Hepatocyte (in vitro differentiated cells): ENCODE results near the gene MMP15. TPM values are rescaled to one million over a fixed set of nuclear protein-coding genes. Genes with fewer than 3 reads are reported as not detected.

Experiments
- DNase-seq: peaks from one replicate; pipeline ENCODE4 v3.0.0-alpha.2; 2016; ENCODE audit warnings: low spot score
- H2AFZ ChIP-seq: fragments of 200-600 bp; sonication (generic); 2 replicates; pipeline ENCODE4 v1.6.0; 2016; ENCODE audit warnings: antibody characterized with exemption, mild to moderate bottlenecking
- H3K27ac ChIP-seq: fragments of 200-600 bp; sonication (generic); 2 replicates; pipeline ENCODE4 v1.5.1; 2016; ENCODE audit warnings: mild to moderate bottlenecking
- H3K27me3 ChIP-seq: fragments of 200-600 bp; sonication (generic); 2 replicates; pipeline ENCODE4 v1.6.1; 2016
- H3K36me3 ChIP-seq: fragments of 200-600 bp; sonication (generic); replicated peaks from 2 replicates; pipeline ENCODE4 v1.5.1; 2016; ENCODE audit warnings: low read depth; ENCODE audit not compliant: insufficient read depth
- H3K4me1 ChIP-seq: fragments of 200-600 bp; sonication (generic); 2 replicates; pipeline ENCODE4 v1.5.1; 2016; ENCODE audit warnings: mild to moderate bottlenecking, moderate library complexity; ENCODE audit not compliant: insufficient read depth
- H3K4me2 ChIP-seq: fragments of 200-600 bp; sonication (generic); 2 replicates; pipeline ENCODE4 v1.6.0; 2016
- H3K4me3 ChIP-seq: fragments of 200-600 bp; sonication (generic); 2 replicates; pipeline ENCODE4 v1.5.1; 2016; ENCODE audit warnings: mild to moderate bottlenecking
- H3K79me2 ChIP-seq: fragments of 200-600 bp; sonication (generic); 2 replicates; pipeline ENCODE4 v1.6.0; 2017; ENCODE audit warnings: mild to moderate bottlenecking
- H3K9me2 ChIP-seq: fragments of 200-600 bp; sonication (generic); replicated peaks from 2 replicates; pipeline ENCODE4 v1.6.0; 2017; ENCODE audit warnings: mild to moderate bottlenecking; ENCODE audit not compliant: insufficient read depth
- H3K9me3 ChIP-seq: fragments of 200-600 bp; sonication (generic); 2 replicates; pipeline ENCODE4 v1.5.1; 2016; ENCODE audit warnings: low read depth, mild to moderate bottlenecking
- H4K20me1 ChIP-seq: fragments of 200-600 bp; sonication (generic); 2 replicates; pipeline ENCODE4 v1.6.0; 2016; ENCODE audit warnings: mild to moderate bottlenecking; ENCODE audit not compliant: insufficient read depth, poor library complexity, severe bottlenecking
- EZH2 ChIP-seq: fragments of 200-600 bp; sonication (generic); IDR thresholded peaks from 2 replicates; pipeline ENCODE4 v1.6.1; 2016; ENCODE audit warnings: antibody characterized with exemption, mild to moderate bottlenecking, borderline replicate concordance
- EZH2phosphoT487 ChIP-seq: fragments of 200-600 bp; sonication (generic); IDR thresholded peaks from one replicate; pipeline ENCODE4 v1.6.1; 2018; ENCODE audit warnings: antibody characterized with exemption, mild to moderate bottlenecking, low read depth, moderate library complexity; ENCODE audit not compliant: unreplicated experiment, severe bottlenecking
- whole genome bisulfite sequencing: methylation state at CpG from one replicate; pipeline ENCODE4 v1.1.6; 2016; ENCODE audit warnings: low lambda C conversion rate; ENCODE audit errors: missing lambda C conversion rate; 5-methylcytosine and 5-hydroxymethylcytosine counted together
- polyA plus RNA-seq: library from polyadenylated mRNA; unstranded; fragments of >200 nt; fragmentation: Nextera tagmentation; extraction: Ambion mirVana; gene quantifications from 2 replicates; pipeline ENCODE4 v1.2.1, GENCODE V29; 2016
- total RNA-seq: library from RNA; depleted of rRNA; stranded (reverse); fragments of >200 nt; gene quantifications from 2 replicates; pipeline ENCODE4 v1.2.3, GENCODE V29; 2014
- TF ChIP-seq, protein P1 (sequence below): fragments of 200-600 bp; sonication (generic); IDR thresholded peaks from 2 replicates; pipeline ENCODE4 v1.5.1; 2016; ENCODE audit warnings: antibody characterized with exemption, mild to moderate bottlenecking; ENCODE audit not compliant: poor library complexity

The MMP15 gene
- total and polyA plus RNA-seq, 2 experiments from 2014 or later = 39.0 to 56.1 TPM

GRCh38 chr16:57979006-57979585 is 46.5 kb upstream of the MMP15 start:
- 75% methylated on average over 11 of the region's 11 CpGs for WGBS

DNA sequence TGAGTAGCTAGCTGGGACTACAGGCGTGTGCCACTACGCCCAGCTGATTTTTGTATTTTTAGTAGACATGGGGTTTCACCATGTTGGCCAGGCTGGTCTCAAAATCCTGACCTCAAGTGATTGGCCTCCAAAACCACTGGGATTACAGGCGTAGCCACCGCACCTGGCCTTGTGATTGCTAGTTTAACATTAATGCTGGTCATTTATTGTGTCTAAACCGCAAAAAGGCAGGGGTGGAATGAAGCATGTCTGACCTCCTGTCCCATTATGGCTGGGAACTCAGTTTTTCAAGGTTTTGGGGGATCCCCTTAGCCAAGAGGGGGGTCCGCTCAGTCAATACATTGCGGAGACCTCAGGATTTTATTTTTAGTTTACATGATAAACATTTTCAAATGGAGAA is 43.9 kb upstream of the MMP15 start:
- DNase-seq = no peak
- 93% methylated on average over 7 of the region's 7 CpGs for WGBS
- H3K27me3 ChIP-seq = no peaks in the 10 kb centered on the region

More at GRCh38 chr16:57979006-57979585, 46.5 kb upstream of the MMP15 start:
- Histone ChIP-seq H3K27ac (no peak overlapping the region), H2AFZ (no peak overlapping the region), H3K4me3 (no peak overlapping the region), H3K79me2 (no peaks in the 10 kb centered on the region), H4K20me1 (no peaks in the 10 kb centered on the region), H3K9me2 (no peaks in the 10 kb centered on the region), H3K9me3 (no peaks in the 10 kb centered on the region), H3K4me2 (no peak overlapping the region), H3K27me3 (no peaks in the 10 kb centered on the region), H3K36me3 (no peaks in the 10 kb centered on the region), H3K4me1 (no peaks in the 10 kb centered on the region)
- no peak for DNase-seq
- TF ChIP-seq, protein P1, sequence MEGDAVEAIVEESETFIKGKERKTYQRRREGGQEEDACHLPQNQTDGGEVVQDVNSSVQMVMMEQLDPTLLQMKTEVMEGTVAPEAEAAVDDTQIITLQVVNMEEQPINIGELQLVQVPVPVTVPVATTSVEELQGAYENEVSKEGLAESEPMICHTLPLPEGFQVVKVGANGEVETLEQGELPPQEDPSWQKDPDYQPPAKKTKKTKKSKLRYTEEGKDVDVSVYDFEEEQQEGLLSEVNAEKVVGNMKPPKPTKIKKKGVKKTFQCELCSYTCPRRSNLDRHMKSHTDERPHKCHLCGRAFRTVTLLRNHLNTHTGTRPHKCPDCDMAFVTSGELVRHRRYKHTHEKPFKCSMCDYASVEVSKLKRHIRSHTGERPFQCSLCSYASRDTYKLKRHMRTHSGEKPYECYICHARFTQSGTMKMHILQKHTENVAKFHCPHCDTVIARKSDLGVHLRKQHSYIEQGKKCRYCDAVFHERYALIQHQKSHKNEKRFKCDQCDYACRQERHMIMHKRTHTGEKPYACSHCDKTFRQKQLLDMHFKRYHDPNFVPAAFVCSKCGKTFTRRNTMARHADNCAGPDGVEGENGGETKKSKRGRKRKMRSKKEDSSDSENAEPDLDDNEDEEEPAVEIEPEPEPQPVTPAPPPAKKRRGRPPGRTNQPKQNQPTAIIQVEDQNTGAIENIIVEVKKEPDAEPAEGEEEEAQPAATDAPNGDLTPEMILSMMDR = no peak
- TF ChIP-seq EZH2 (no peak), EZH2phosphoT487 (no peak)

GRCh38 chr16:57982385-57982784 is 43.2 kb upstream of the MMP15 start:
- 60% methylated on average over 5 of the region's 5 CpGs for WGBS
- Histone ChIP-seq H3K79me2 (no peaks in the 10 kb centered on the region), H4K20me1 (no peaks in the 10 kb centered on the region), H2AFZ (no peak overlapping the region), H3K4me2 (no peak overlapping the region), H3K4me3 (no peak overlapping the region), H3K27ac (no peak overlapping the region), H3K4me1 (peaks cover 11% of the 10 kb centered on the region), H3K27me3 (no peaks in the 10 kb centered on the region), H3K36me3 (no peaks in the 10 kb centered on the region), H3K9me2 (no peaks in the 10 kb centered on the region), H3K9me3 (no peaks in the 10 kb centered on the region)
- TF ChIP-seq, protein P1 = no peak
- TF ChIP-seq EZH2 (no peak), EZH2phosphoT487 (no peak)
- DNase-seq = no peak

More for the DNA sequence above, 43.9 kb upstream of the MMP15 start:
- Histone ChIP-seq H3K9me3 (no peaks in the 10 kb centered on the region), H3K4me2 (no peak overlapping the region), H3K36me3 (no peaks in the 10 kb centered on the region), H3K4me1 (peaks cover 11% of the 10 kb centered on the region), H4K20me1 (no peaks in the 10 kb centered on the region), H3K4me3 (no peak overlapping the region), H2AFZ (no peak overlapping the region), H3K79me2 (no peaks in the 10 kb centered on the region), H3K27ac (no peak overlapping the region), H3K9me2 (no peaks in the 10 kb centered on the region)
- TF ChIP-seq EZH2phosphoT487 (no peak), EZH2 (no peak)
- TF ChIP-seq, protein P1 = no peak
